MM.1S (cell line): ENCODE results near the gene OSGEP.

Source experiments
- DNase-seq: peaks from one replicate; pipeline ENCODE4 v3.0.0-alpha.2; 2015
- H2AFZ ChIP-seq: fragments of 300-600 bp; sonication (generic); 2 replicates; pipeline ENCODE4 v1.6.0; 2016; ENCODE audit warnings: antibody characterized with exemption, low read length
- H3F3A ChIP-seq: fragments of 300-600 bp; sonication (generic); 2 replicates; pipeline ENCODE4 v1.6.1; 2016; ENCODE audit warnings: mild to moderate bottlenecking, antibody characterized with exemption, low read length, moderate library complexity, mixed read lengths; ENCODE audit not compliant: insufficient read depth
- H3K27ac ChIP-seq: fragments of 300-600 bp; sonication (generic); 2 replicates; pipeline ENCODE4 v1.5.1; 2016; ENCODE audit warnings: mild to moderate bottlenecking, low read length
- H3K27me3 ChIP-seq: fragments of 300-600 bp; sonication (generic); replicated peaks from 2 replicates; pipeline ENCODE4 v1.6.0; 2016; ENCODE audit warnings: low read length; ENCODE audit not compliant: insufficient read depth
- H3K36me3 ChIP-seq: fragments of 300-600 bp; sonication (generic); replicated peaks from 2 replicates; pipeline ENCODE4 v1.6.1; 2016; ENCODE audit warnings: mild to moderate bottlenecking, low read length, mixed read lengths; ENCODE audit not compliant: insufficient read depth
- H3K4me1 ChIP-seq: fragments of 300-600 bp; sonication (generic); 2 replicates; pipeline ENCODE4 v1.6.1; 2016; ENCODE audit warnings: low read length, mixed read lengths
- H3K4me2 ChIP-seq: fragments of 300-600 bp; sonication (generic); 2 replicates; pipeline ENCODE4 v1.6.0; 2016; ENCODE audit warnings: low read depth, low read length
- H3K4me3 ChIP-seq: fragments of 300-600 bp; sonication (generic); 2 replicates; pipeline ENCODE4 v1.5.1; 2016; ENCODE audit warnings: low read length, mixed read lengths
- H3K79me2 ChIP-seq: fragments of 300-600 bp; sonication (generic); 2 replicates; pipeline ENCODE4 v1.6.1; 2016; ENCODE audit warnings: mixed run types, low read length, mixed read lengths
- H3K9ac ChIP-seq: fragments of 300-600 bp; sonication (generic); 2 replicates; pipeline ENCODE4 v1.6.1; 2016; ENCODE audit warnings: low read length, mixed read lengths
- H3K9me2 ChIP-seq: fragments of 300-600 bp; sonication (generic); replicated peaks from 2 replicates; pipeline ENCODE4 v1.6.1; 2016; ENCODE audit warnings: mild to moderate bottlenecking, low read length, mixed read lengths; ENCODE audit not compliant: insufficient read depth
- H3K9me3 ChIP-seq: fragments of 300-600 bp; sonication (generic); replicated peaks from 2 replicates; pipeline ENCODE4 v1.6.1; 2016; ENCODE audit warnings: mild to moderate bottlenecking, low read length, mixed read lengths; ENCODE audit not compliant: insufficient read depth
- H4K20me1 ChIP-seq: fragments of 300-600 bp; sonication (generic); 2 replicates; pipeline ENCODE4 v1.6.1; 2016; ENCODE audit warnings: mild to moderate bottlenecking, low read length, moderate library complexity, mixed read lengths; ENCODE audit not compliant: insufficient read depth
- CTCF ChIP-seq: fragments of 300-600 bp; sonication (generic); IDR thresholded peaks from 2 replicates; pipeline ENCODE4 v1.5.1; 2016; ENCODE audit warnings: antibody characterized with exemption, low read length, mixed read lengths
- EZH2 ChIP-seq: fragments of 300-600 bp; sonication (generic); optimal IDR thresholded peaks from 2 replicates; pipeline ENCODE3; 2017; ENCODE audit warnings: low read depth, mild to moderate bottlenecking, antibody characterized with exemption, low read length, mixed read lengths
- EZH2phosphoT487 ChIP-seq: fragments of 300-600 bp; sonication (generic); IDR thresholded peaks from 2 replicates; pipeline ENCODE4 v1.6.1; 2018; ENCODE audit warnings: antibody characterized with exemption, low read length

The OSGEP gene

GRCh38 chr14:20460458-20461224 lies 6.0 kb upstream of the OSGEP start:
- 0 out of 2 replicates have a peak, but pooled peaks cover 4% of the 10 kb centered on the region for H3K4me1 ChIP-seq
- peaks cover 24% of the 10 kb centered on the region for H3K79me2 ChIP-seq
- TF ChIP-seq CTCF (no peak), EZH2phosphoT487 (no peak), EZH2 (no peak)
- no peak overlapping the region for H2AFZ ChIP-seq
- H3K9me3 ChIP-seq, result no peaks in the 10 kb centered on the region
- peak overlapping the region; percentile 93 for H3K9ac ChIP-seq
- peak overlapping the region; percentile 64 for H3K4me3 ChIP-seq
- H3K9me2 ChIP-seq, result no peaks in the 10 kb centered on the region
- peak overlapping the region; percentile 93 for H3K27ac ChIP-seq
- H3K36me3 ChIP-seq, result no peaks in the 10 kb centered on the region
- peak; percentile 64 for DNase-seq
- peaks cover 18% of the 10 kb centered on the region; the same call in 1 of the 2 replicates for H3F3A ChIP-seq
- H3K27me3 ChIP-seq, result no peaks in the 10 kb centered on the region
- peaks cover 3% of the 10 kb centered on the region; the same call in 1 of the 2 replicates for H4K20me1 ChIP-seq
- H3K4me2 ChIP-seq, result peak overlapping the region; percentile 43

GRCh38 chr14:20458031-20458789 lies 3.6 kb upstream of the OSGEP start:
- Histone ChIP-seq H4K20me1 (peaks cover 3% of the 10 kb centered on the region; the same call in 1 of the 2 replicates), H3K4me1 (0 out of 2 replicates have a peak, but pooled peaks cover 4% of the 10 kb centered on the region), H3K4me3 (no peak overlapping the region), H3K9me3 (no peaks in the 10 kb centered on the region), H3K9me2 (no peaks in the 10 kb centered on the region), H3K4me2 (no peak overlapping the region), H2AFZ (no peak overlapping the region), H3K27me3 (no peaks in the 10 kb centered on the region), H3K36me3 (no peaks in the 10 kb centered on the region), H3K9ac (no peak overlapping the region), H3K27ac (no peak overlapping the region), H3K79me2 (peaks cover 37% of the 10 kb centered on the region), H3F3A (peaks cover 18% of the 10 kb centered on the region; the same call in 1 of the 2 replicates)
- DNase-seq, result no peak
- TF ChIP-seq EZH2, result no peak
- TF ChIP-seq EZH2phosphoT487, result no peak
- TF ChIP-seq CTCF, result no peak

- Histone ChIP-seq H2AFZ (no peak overlapping the region), H3K27me3 (no peaks in the 10 kb centered on the region), H3K4me2 (no peak overlapping the region), H3K79me2 (peaks cover 37% of the 10 kb centered on the region), H3K27ac (no peak overlapping the region), H3K9ac (no peak overlapping the region), H3K4me3 (no peak overlapping the region), H3K36me3 (no peaks in the 10 kb centered on the region), H4K20me1 (peaks cover 3% of the 10 kb centered on the region; the same call in 1 of the 2 replicates), H3F3A (peaks cover 18% of the 10 kb centered on the region; the same call in 1 of the 2 replicates), H3K4me1 (0 out of 2 replicates have a peak, but pooled peaks cover 4% of the 10 kb centered on the region), H3K9me3 (no peaks in the 10 kb centered on the region), H3K9me2 (no peaks in the 10 kb centered on the region)
- TF ChIP-seq EZH2, result no peak
- no peak for TF ChIP-seq EZH2phosphoT487
- DNase-seq, result no peak
These were observed 2.4 kb upstream of the OSGEP start for GRCh38 chr14:20456971-20457370.
